Measurements from ENCODE around the gene ANKRD36.
"Not testable (repeated sequence)": the region's sequence is repeated elsewhere in the genome, so short reads cannot be mapped to it uniquely, and the experiment has no call there.

Gene ANKRD36

GRCh38 chr2:97113050-97113881, at the start of gene ANKRD36:
Gene ANKRD36 (plus strand): TSS chr2:97113153. CDS start chr2:97113740, 587 bp downstream.
- intact Hi-C loops (cut with micrococcal nuclease), result loop anchor here (5.0 kb wide), 1 partner anchor 256 kb away; the partner anchor contains the start of gene ANKRD39
- H3K9me3 Mint-ChIP-seq, result not testable (repeated sequence)
- Mint-ChIP-seq H3K4me3 (peak within 1 kb of the TSS; percentile 89), H3K27me3 (peaks cover 12% of the 10 kb centered on the region), H3K27ac (peak within 1 kb of the TSS; percentile 89), H3K36me3 (ENCODE audit: low read depth) (peaks cover 10% of the 10 kb centered on the region), H3K4me1 (ENCODE audit: low read depth) (peaks cover 17% of the 10 kb centered on the region)

GRCh38 chr2:97066030-97066429, 46.9 kb upstream of the ANKRD36 start:
- H3K4me3 Mint-ChIP-seq; intact Hi-C loops (cut with micrococcal nuclease); H3K36me3 Mint-ChIP-seq (ENCODE audit: low read depth); H3K9me3 Mint-ChIP-seq; H3K27ac Mint-ChIP-seq; H3K4me1 Mint-ChIP-seq (ENCODE audit: low read depth); H3K27me3 Mint-ChIP-seq: not testable (repeated sequence)

- Mint-ChIP-seq H3K27ac (no peak overlapping the region), H3K36me3 (ENCODE audit: low read depth) (no peaks in the 10 kb centered on the region), H3K9me3 (no peaks in the 10 kb centered on the region), H3K4me3 (no peak overlapping the region), H3K27me3 (peaks cover 3% of the 10 kb centered on the region), H3K4me1 (ENCODE audit: low read depth) (no peaks in the 10 kb centered on the region)
- intact Hi-C loops (cut with micrococcal nuclease), result no loop called here
Observed at GRCh38 chr2:97067279-97068004, 45.5 kb upstream of the ANKRD36 start.

- H3K36me3 Mint-ChIP-seq (ENCODE audit: low read depth), result no peaks in the 10 kb centered on the region
- H3K27ac Mint-ChIP-seq, result no peak overlapping the region
- H3K9me3 Mint-ChIP-seq, result no peaks in the 10 kb centered on the region
- intact Hi-C loops (cut with micrococcal nuclease), result no loop called here
- H3K4me3 Mint-ChIP-seq, result no peak overlapping the region
- peaks cover 2% of the 10 kb centered on the region for H3K27me3 Mint-ChIP-seq
- H3K4me1 Mint-ChIP-seq (ENCODE audit: low read depth), result no peaks in the 10 kb centered on the region
Observed at GRCh38 chr2:97068074-97068473, 44.9 kb upstream of the ANKRD36 start.

GRCh38 chr2:97068722-97069121, 44.2 kb upstream of the ANKRD36 start:
- H3K36me3 Mint-ChIP-seq (ENCODE audit: low read depth); H3K27ac Mint-ChIP-seq; H3K9me3 Mint-ChIP-seq; H3K27me3 Mint-ChIP-seq; H3K4me1 Mint-ChIP-seq (ENCODE audit: low read depth); intact Hi-C loops (cut with micrococcal nuclease); H3K4me3 Mint-ChIP-seq: not testable (repeated sequence)

- H3K4me3 Mint-ChIP-seq; H3K27me3 Mint-ChIP-seq; intact Hi-C loops (cut with micrococcal nuclease): not testable (repeated sequence)
Observed at GRCh38 chr2:97070915-97071314, 42.0 kb upstream of the ANKRD36 start.

GRCh38 chr2:97077213-97077612, 35.7 kb upstream of the ANKRD36 start:
- H3K27me3 Mint-ChIP-seq; H3K27ac Mint-ChIP-seq; intact Hi-C loops (cut with micrococcal nuclease); H3K4me3 Mint-ChIP-seq; H3K4me1 Mint-ChIP-seq (ENCODE audit: low read depth); H3K36me3 Mint-ChIP-seq (ENCODE audit: low read depth); H3K9me3 Mint-ChIP-seq: not testable (repeated sequence)

More at GRCh38 chr2:97070915-97071314, 42.0 kb upstream of the ANKRD36 start:
- not testable (repeated sequence) for H3K36me3 Mint-ChIP-seq (ENCODE audit: low read depth); H3K4me1 Mint-ChIP-seq (ENCODE audit: low read depth); H3K9me3 Mint-ChIP-seq; H3K27ac Mint-ChIP-seq

GRCh38 chr2:97080855-97081254, 32.1 kb upstream of the ANKRD36 start:
- intact Hi-C loops (cut with micrococcal nuclease), result not testable (repeated sequence)

GRCh38 chr2:97082206-97082605, 30.7 kb upstream of the ANKRD36 start:
- intact Hi-C loops (cut with micrococcal nuclease); H3K4me3 Mint-ChIP-seq; H3K9me3 Mint-ChIP-seq; H3K27ac Mint-ChIP-seq; H3K36me3 Mint-ChIP-seq (ENCODE audit: low read depth); H3K27me3 Mint-ChIP-seq; H3K4me1 Mint-ChIP-seq (ENCODE audit: low read depth): not testable (repeated sequence)

More at GRCh38 chr2:97080855-97081254, 32.1 kb upstream of the ANKRD36 start:
- H3K4me1 Mint-ChIP-seq (ENCODE audit: low read depth); H3K36me3 Mint-ChIP-seq (ENCODE audit: low read depth); H3K9me3 Mint-ChIP-seq; H3K4me3 Mint-ChIP-seq; H3K27ac Mint-ChIP-seq; H3K27me3 Mint-ChIP-seq: not testable (repeated sequence)

- not testable (repeated sequence) for H3K4me1 Mint-ChIP-seq (ENCODE audit: low read depth); H3K4me3 Mint-ChIP-seq; H3K27me3 Mint-ChIP-seq
Observed at GRCh38 chr2:97083516-97083915, 29.4 kb upstream of the ANKRD36 start.

GRCh38 chr2:97085093-97085492, 27.9 kb upstream of the ANKRD36 start:
- intact Hi-C loops (cut with micrococcal nuclease); H3K36me3 Mint-ChIP-seq (ENCODE audit: low read depth); H3K4me3 Mint-ChIP-seq; H3K27ac Mint-ChIP-seq; H3K4me1 Mint-ChIP-seq (ENCODE audit: low read depth); H3K27me3 Mint-ChIP-seq; H3K9me3 Mint-ChIP-seq: not testable (repeated sequence)

More at GRCh38 chr2:97083516-97083915, 29.4 kb upstream of the ANKRD36 start:
- intact Hi-C loops (cut with micrococcal nuclease); H3K27ac Mint-ChIP-seq; H3K36me3 Mint-ChIP-seq (ENCODE audit: low read depth); H3K9me3 Mint-ChIP-seq: not testable (repeated sequence)

GRCh38 chr2:97088706-97089105, 24.2 kb upstream of the ANKRD36 start:
- not testable (repeated sequence) for H3K4me1 Mint-ChIP-seq (ENCODE audit: low read depth); H3K9me3 Mint-ChIP-seq; H3K36me3 Mint-ChIP-seq (ENCODE audit: low read depth)

GRCh38 chr2:97092946-97093345, 20.0 kb upstream of the ANKRD36 start:
- H3K36me3 Mint-ChIP-seq (ENCODE audit: low read depth), result not testable (repeated sequence)

More at GRCh38 chr2:97088706-97089105, 24.2 kb upstream of the ANKRD36 start:
- H3K27ac Mint-ChIP-seq; H3K4me3 Mint-ChIP-seq; intact Hi-C loops (cut with micrococcal nuclease); H3K27me3 Mint-ChIP-seq: not testable (repeated sequence)

GRCh38 chr2:97093983-97094771, 18.8 kb upstream of the ANKRD36 start:
- H3K4me1 Mint-ChIP-seq (ENCODE audit: low read depth), result peaks cover 10% of the 10 kb centered on the region
- H3K36me3 Mint-ChIP-seq (ENCODE audit: low read depth); H3K9me3 Mint-ChIP-seq; H3K4me3 Mint-ChIP-seq; intact Hi-C loops (cut with micrococcal nuclease); H3K27ac Mint-ChIP-seq: not testable (repeated sequence)
- H3K27me3 Mint-ChIP-seq, result peaks cover 17% of the 10 kb centered on the region

More at GRCh38 chr2:97092946-97093345, 20.0 kb upstream of the ANKRD36 start:
- Mint-ChIP-seq H3K4me1 (ENCODE audit: low read depth) (peaks cover 10% of the 10 kb centered on the region), H3K27me3 (peaks cover 15% of the 10 kb centered on the region)
- intact Hi-C loops (cut with micrococcal nuclease); H3K4me3 Mint-ChIP-seq; H3K9me3 Mint-ChIP-seq; H3K27ac Mint-ChIP-seq: not testable (repeated sequence)
